Mesenteric fat pad (tissue), 1 donor: ENCODE data around the gene MAP7D1. TPM values are rescaled to one million over a fixed set of nuclear protein-coding genes. Genes with fewer than 3 reads are reported as not detected.
A peak's percentile ranks its signal among the peaks of the same experiment; 100 is the strongest.
"Not testable (repeated sequence)": the region's sequence is repeated elsewhere in the genome, so short reads cannot be mapped to it uniquely, and the experiment has no call there.

Experiments used
- DNase-seq: peaks from one replicate; pipeline ENCODE4 v3.0.0-alpha.2; 2020; ENCODE audit warnings: low spot score
- total RNA-seq: library from RNA; stranded (reverse); fragmentation: NEBNext Ultra II Directional; extraction: Animal tissue kit (Norgen Biotek cat#: 25700); gene quantifications from one replicate; pipeline ENCODE4 v1.2.1, GENCODE V29; 2021
- donor health status: DM: yes; HTN: yes; CAD: no.

MAP7D1 gene
- total RNA-seq, 1 donor from 2014 or later, result 225 TPM

GRCh38 chr1:36199934-36200741 lies 44.2 kb downstream of the MAP7D1 start:
- DNase-seq, result no peak

DNA sequence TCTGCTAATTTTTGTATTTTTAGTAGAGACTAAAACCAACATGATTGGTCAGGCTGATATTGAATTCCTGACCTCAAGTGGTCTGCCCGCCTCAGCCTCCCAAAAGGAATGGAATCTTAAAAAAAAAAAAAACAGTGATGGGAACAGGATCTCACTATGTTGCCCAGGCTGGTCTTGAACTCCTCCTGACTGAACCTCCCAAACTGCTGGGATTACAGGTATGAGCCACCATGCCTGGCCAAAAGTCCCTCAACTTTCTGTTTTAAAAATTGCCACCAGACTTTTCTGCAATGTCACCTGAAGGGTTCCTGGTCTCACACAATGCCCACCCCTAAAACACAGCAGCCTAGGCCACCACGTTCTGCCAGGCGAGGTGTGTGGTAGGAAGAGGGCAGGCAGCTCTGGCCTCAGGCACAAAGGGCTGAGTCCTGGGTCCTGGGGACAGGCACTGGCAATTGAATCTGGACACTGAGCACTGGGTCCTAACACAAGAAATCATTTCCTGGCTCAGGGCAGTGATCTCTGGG lies 47.1 kb downstream of the MAP7D1 start:
- no peak for DNase-seq

DNA sequence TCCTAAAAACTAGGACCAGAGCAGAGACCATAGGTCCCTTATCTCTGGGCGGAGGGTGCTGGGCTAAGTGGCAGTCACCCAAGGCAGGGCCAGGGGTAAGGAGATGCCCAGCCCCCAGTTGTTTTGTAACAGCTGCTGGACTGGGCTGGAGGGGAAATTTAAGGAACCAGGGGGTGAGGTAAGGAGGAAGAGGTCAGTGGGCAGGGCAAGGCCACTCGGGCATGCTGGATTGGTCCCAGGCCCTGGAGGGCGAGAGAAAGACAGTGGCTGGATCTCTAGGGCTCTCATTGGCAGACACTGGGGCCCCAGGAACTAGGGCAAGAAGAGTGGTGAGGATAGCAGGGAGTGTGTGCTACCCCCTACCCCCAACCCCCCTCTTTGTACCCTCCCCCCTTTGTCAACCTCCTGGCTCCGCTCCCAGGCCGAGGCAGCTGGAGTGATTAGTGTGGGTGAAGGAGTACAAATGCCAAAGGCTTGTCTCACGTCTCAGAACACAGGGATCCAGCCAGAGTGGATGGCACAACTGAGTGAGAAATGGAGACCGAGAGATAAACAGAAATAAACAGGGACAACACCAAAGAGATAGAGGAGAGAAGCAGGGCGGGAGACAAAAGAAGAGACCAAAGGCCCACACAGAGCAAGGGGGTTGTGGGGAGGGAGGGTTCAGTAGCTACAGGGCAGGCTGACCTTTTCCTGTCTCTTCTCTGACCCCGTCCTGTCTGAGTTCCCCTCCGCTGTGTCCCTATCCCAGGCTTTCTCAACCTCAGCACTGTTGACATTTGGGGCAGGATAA lies 47.8 kb downstream of the MAP7D1 start:
- no peak for DNase-seq

DNA sequence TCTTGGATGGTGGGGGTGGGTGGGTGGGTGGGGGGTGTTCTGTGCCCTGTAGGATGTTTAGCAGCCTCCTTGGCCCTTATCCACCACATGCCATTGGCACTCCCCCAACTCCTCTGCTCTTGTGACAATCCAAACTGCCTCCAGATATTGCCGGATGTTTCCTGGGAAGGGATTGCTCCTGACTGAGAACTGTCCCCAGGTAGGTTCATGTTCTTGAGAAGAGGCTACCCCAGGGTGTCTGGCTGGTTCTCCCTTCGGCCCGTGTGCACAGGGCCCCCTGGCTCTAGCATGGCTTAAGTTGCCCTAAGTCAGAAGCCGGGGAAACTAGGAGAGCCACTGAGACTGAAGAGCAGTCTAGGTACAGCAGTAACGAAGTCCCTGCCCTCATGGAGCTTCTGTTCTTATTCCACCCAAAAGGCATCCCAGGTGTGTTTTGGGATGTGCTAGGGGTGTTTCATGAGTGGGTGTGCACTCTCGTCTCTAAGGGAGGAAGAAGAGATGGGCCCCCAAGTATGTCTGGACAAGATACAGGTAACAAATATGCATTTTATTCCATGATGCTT lies 48.5 kb downstream of the MAP7D1 start:
- DNase-seq, result no peak

- no peak for DNase-seq
These were observed 50.4 kb downstream of the MAP7D1 start for GRCh38 chr1:36206323-36206858.

DNA sequence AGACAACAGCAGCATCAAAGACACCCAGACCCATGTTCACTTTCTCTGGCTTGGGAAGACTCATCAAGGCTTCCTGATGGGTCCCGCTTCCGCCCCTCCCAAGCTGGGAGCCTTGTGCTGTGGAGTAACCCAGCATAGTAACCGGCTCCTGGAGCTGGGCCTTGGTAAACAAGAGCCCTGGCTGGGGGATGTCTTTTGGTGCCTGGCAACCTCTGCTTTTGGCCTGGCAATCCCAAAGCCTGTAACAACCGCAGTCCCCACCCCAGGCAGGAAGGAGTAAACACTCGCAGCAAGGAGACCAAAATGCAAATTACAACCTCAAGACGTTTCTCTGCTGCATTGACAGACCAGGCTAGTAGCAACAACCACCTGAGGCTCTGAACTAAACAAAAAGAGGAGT lies 51.4 kb downstream of the MAP7D1 start:
- DNase-seq, result no peak

GRCh38 chr1:36208978-36209703 lies 53.2 kb downstream of the MAP7D1 start:
- no peak for DNase-seq

- no peak for DNase-seq
These were observed 55.3 kb downstream of the MAP7D1 start for GRCh38 chr1:36211307-36211706.

GRCh38 chr1:36211841-36212240 lies 55.9 kb downstream of the MAP7D1 start:
- DNase-seq, result no peak

DNA sequence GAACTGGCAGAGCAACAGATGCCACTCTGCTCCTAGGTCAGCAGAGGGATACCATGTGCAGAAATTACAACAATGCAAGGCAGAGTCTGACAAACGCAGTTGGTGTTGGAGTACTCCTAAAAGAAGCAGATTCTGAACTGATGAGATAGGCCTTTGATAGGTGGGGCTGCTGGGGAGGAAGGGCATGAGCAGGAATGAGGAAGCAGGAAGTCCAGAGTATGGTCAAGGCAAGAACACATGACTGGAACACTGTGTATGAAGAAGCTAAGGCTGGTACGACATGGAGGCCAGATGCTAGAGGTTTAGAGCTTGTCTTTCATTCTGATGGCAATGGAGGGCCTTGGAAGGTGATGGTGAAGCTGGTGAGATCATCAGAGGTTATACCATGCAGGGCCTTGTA lies 56.8 kb downstream of the MAP7D1 start:
- DNase-seq, result no peak

- no peak for DNase-seq
These were observed 61.7 kb downstream of the MAP7D1 start for GRCh38 chr1:36217670-36218069.

DNA sequence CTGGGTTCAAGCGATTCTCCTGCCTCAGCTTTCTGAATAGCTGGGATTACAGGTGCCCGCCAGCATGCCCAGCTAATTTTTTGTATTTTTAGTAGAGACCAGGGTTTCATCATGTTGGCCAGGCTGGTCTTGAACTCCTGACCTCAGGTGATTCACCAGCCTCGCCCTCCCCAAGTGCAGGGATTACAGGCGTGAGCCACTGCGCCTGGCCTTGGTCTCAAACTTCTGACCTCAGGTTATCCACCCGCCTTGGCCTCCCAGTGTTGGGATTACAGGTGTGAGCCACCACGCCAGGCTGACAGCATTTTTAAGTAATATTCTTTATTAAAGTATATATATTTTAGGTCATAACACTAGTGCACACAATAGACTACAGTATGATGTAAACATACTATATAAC lies 65.9 kb downstream of the MAP7D1 start:
- DNase-seq, result peak; percentile 35

GRCh38 chr1:36222481-36223380 lies 66.8 kb downstream of the MAP7D1 start:
- DNase-seq, result peak; percentile 72

GRCh38 chr1:36223381-36223995 lies 67.5 kb downstream of the MAP7D1 start:
- DNase-seq, result no peak

- peak; percentile 100 for DNase-seq
These were observed 68.1 kb downstream of the MAP7D1 start, which contains the start of gene THRAP3 for GRCh38 chr1:36223996-36224536. TSS of gene THRAP3 (plus strand) at chr1:36224443. CDS start at chr1:36282564, 58,121 bp downstream.

- no peak for DNase-seq
These were observed 68.8 kb downstream of the MAP7D1 start for GRCh38 chr1:36224537-36225282.

DNA sequence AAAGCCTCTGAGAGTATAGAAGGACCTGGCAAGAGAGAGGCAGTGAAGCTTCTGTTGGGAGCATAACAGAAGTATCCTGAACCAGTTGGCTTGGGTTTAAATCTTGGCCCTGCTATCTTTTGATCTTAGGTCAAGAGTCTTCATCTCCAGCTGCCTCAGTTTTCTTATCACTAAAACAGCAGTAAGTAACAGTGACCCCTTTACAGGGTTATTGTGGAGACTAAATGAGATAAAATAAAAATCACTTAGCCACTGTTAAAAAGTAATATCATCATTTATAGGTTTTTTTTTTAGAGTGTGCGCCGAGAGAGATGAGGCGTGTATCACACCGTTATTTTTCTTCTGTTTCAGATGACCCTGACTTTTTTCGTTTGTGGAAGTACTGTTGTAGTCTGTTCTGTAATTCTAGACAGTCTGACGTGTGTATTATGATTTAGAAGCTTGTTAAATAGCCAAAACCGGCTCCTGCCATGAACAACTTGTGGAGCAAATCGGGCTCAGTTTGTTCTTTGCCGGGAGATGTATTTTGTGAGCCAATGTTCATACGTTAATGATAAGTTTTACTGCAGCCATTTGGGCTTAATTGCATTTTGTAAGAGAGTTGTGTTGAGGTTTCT lies 69.4 kb downstream of the MAP7D1 start:
- DNase-seq, result no peak

DNA sequence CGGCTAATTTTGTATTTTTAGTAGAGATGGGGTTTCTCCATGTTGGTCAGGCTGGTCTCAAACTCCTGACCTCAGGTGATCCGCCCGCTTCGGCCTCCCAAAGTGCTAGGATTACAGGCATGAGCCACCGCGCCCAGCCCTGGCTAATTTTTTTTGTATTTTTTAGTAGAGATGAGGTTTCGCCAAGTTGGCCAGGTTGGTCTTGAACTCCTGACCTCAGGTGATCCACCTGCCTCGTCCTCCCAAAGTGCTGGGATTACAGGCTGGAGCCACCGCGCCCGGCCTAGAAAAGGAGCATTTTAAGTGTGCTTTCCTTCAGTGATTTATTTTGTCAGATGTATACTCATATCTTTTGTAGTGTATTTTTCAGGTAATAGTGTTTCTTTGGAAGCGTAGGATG lies 74.3 kb downstream of the MAP7D1 start:
- DNase-seq, result not testable (repeated sequence)
